GM18526 (cell line): ENCODE data around the gene ABCA2.

Experiments used
- POLR2A ChIP-seq: IDR thresholded peaks from 3 replicates; pipeline ENCODE4 v1.6.1; 2011; ENCODE audit not compliant: insufficient read length; ENCODE audit errors: extremely low read depth

The ABCA2 gene, protein sequence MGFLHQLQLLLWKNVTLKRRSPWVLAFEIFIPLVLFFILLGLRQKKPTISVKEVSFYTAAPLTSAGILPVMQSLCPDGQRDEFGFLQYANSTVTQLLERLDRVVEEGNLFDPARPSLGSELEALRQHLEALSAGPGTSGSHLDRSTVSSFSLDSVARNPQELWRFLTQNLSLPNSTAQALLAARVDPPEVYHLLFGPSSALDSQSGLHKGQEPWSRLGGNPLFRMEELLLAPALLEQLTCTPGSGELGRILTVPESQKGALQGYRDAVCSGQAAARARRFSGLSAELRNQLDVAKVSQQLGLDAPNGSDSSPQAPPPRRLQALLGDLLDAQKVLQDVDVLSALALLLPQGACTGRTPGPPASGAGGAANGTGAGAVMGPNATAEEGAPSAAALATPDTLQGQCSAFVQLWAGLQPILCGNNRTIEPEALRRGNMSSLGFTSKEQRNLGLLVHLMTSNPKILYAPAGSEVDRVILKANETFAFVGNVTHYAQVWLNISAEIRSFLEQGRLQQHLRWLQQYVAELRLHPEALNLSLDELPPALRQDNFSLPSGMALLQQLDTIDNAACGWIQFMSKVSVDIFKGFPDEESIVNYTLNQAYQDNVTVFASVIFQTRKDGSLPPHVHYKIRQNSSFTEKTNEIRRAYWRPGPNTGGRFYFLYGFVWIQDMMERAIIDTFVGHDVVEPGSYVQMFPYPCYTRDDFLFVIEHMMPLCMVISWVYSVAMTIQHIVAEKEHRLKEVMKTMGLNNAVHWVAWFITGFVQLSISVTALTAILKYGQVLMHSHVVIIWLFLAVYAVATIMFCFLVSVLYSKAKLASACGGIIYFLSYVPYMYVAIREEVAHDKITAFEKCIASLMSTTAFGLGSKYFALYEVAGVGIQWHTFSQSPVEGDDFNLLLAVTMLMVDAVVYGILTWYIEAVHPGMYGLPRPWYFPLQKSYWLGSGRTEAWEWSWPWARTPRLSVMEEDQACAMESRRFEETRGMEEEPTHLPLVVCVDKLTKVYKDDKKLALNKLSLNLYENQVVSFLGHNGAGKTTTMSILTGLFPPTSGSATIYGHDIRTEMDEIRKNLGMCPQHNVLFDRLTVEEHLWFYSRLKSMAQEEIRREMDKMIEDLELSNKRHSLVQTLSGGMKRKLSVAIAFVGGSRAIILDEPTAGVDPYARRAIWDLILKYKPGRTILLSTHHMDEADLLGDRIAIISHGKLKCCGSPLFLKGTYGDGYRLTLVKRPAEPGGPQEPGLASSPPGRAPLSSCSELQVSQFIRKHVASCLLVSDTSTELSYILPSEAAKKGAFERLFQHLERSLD (N-terminal part only)

DNA sequence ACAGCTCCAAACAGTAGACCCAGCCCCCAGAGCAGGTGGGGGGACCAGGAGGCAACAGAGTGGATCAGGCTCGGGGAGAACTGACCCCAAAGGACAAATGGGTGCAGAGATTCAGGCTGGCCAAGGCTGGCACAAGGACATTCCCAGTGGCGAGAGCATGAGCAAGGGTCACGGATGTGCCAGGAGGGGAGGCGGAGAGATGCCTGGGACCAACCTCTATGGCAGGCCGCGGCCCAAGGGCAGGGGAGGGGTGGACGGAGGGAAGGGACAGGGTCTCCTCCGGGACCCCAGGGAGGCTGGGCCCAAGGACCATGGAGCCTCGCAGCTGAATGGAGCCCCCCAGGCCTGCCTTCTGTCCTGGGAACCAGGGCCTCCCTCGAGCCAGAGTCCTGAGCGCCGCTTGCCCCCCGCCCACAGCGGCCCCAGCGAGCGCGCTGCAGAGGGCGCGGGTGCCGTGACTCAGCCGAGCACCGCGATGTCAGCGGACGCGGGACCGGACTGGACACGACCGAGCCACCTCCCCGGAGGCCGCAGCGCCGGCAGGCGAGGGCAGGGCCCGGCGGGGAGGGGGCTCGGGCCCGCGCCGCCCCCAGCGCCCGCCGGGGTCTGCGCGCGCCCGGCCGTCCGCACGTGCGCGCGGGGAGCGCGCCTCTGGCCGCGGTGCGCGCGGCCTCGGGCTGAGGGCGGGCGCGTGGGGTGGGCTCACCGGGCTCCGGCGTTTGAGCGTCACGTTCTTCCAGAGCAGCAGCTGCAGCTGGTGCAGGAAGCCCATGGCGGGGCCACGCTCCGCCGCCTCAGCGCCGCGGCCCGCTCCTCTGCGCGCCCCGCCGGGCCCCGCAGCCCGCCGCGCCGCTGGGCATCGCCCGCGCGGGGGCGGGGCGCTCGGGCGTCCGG lies at the start of gene ABCA2:
Gene ABCA2 (minus strand): TSS at position 869 of the 894 bp plus-strand sequence. CDS start 97 bp downstream, at position 772.
- no peak for TF ChIP-seq POLR2A

DNA sequence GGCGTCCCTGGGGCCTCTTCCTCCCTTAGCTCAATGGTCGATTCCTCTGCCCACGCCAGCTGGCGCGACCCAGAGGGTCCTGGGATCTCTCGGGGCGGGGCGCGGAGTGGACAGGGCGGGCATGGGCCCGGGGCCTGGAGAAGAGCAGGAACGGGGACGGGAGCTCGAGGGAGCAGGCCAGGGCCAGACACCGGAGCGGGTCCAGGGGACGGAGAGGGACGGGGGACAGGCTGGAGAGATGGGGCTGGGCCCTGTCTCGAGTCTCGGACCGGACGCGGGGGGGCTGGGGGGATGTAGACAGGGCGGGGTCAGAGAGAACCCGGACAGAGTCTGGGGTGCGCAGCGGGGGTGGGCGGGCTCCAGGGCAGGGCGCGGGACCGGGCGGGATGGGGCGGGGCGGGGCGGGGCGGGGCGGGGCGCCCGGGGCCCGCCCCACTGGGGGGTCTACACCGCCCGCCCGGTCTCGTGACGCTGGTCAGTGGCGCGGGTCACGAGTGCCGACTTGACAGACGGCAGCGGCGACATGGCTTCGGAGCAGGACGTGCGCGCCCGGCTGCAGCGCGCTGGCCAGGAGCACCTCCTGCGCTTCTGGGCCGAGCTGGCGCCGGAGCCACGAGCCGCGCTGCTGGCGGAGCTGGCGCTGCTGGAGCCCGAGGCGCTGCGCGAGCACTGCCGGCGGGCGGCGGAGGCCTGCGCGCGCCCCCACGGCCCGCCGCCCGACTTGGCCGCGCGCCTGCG lies 49.1 kb upstream of the ABCA2 start, which contains the start of gene UAP1L1:
Gene UAP1L1 (plus strand): TSS at position 508 of the 738 bp plus-strand sequence. CDS start 16 bp downstream, at position 524.
- TF ChIP-seq POLR2A = peak; percentile 56

DNA sequence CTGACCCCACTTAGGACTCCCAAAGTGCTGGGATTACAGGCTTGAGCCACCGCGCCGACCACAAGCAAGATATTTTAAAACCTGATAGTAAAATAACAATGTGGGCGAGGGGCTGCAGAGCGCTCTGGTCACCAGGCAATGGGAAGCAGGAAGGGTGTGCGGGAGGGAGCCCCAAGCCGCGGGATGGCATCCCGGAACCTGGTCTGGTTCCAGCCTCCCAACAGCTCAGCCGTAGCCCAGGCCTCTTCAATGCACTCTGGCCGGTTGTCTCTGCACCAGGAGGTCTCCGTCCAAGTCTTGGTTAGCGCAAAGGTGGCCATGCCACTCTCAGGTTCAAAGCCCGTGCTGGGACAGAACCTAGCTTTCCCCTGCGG lies 48.6 kb upstream of the ABCA2 start:
- TF ChIP-seq POLR2A = no peak

DNA sequence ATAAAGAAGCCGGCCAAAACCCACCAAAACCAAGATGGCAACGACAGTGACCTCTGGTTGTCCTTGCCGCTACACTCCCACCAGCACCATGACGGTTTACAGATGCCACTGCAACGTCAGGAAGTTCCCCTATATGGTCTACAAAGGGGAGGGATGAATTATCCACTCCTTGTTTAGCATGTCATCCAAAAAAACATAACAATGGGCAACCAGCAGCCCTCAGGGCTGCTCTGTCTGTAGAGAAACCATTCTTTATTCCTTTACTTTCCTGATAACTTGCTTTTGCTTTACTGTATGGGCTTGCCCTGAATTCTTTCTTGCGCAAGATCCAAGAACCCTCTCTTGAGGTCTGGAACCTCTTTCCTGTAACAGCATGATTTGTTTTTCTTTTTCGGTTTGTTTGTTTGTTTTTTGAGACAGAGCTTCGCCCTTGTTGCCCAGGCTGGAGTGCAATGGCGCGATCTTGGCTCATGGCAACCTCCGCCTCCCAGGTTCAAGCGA lies 47.3 kb upstream of the ABCA2 start:
- TF ChIP-seq POLR2A = no peak

DNA sequence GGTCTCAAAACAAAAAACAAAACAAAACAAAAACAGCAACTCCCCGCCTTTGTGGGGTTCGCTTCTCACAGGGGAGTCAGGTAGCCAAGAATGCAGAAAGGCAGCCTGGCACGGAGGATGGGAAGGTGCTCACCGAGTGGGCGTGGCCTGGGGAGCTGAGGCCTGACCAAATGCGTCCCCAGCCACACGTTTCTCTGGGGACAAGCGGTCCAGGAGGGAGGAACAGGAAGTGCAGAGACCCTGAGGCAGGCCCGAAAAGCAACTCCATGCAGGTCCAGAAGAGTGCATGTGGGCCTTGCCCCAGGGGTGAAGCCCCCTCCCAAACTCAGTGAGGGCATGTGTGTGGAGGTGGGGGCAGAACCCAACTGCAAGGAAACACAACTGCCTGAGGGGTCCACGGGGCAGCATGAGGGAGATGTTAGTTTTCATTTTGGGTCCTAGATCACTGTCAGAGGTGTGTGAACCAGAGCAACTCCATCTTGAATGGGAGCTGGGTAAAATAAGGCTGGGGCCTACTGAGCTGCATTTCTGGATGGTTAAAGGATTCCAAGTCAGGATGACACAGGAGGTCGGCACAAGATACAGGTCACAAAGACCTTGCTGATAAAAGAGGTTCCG lies 46.7 kb upstream of the ABCA2 start:
- no peak for TF ChIP-seq POLR2A

DNA sequence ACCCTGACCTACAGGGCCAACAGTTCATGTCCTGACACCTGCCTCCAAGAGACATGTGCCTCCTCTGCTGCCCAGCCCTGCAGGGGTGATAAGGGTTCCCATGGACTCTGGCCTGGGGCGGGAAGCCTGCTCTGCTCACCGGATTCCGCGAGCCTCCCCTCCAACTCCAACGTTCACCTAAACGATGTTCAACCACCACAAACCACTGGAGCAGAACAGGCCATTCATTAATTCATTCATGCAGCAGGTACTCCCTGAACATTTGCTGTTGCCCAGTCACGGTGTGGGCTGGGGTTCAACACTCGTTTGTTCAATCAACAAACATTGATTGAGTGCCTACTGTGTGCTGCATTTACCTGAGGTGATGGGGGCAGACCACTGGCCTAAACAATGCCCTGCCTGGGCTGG lies 46.0 kb upstream of the ABCA2 start:
- TF ChIP-seq POLR2A = no peak

DNA sequence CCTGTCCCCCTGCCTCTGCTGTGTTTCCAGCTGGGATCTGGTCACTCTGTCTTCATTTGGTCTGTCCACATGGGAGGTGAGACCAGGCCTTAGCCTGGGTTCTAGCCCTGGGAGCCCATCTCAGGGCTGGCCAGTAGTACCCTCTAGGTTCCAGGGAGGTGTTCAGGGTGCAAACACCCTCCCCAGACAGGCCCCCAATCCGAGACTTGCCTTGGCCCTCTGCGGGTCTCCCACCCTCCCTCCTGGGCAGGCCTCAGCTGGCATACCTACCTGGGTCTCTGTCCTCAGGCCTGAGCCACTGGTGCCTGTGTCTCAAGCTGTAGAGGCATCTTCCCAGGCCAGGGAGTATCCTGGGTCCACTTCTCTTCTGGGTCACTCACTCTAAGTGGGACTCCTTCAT lies 43.2 kb upstream of the ABCA2 start:
- no peak for TF ChIP-seq POLR2A

DNA sequence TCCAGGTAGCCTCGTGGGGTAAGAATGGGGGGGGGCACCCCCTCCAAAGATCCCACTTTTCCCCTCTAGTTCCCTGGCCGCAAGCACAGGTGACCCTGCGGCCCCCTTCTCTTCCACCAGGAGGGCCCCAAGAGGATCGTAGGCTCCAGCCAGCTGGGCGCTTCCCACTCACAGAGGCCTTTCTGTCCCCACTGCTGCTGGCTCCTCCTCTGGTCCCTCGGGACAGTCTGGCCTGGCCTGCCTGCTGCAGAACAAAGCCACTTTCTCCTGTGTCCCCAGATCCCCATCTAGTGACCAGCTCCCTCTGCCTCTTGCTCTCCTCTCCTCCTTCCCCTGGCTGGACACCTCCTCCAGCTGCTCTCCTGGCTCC lies 42.9 kb upstream of the ABCA2 start:
- TF ChIP-seq POLR2A = no peak

DNA sequence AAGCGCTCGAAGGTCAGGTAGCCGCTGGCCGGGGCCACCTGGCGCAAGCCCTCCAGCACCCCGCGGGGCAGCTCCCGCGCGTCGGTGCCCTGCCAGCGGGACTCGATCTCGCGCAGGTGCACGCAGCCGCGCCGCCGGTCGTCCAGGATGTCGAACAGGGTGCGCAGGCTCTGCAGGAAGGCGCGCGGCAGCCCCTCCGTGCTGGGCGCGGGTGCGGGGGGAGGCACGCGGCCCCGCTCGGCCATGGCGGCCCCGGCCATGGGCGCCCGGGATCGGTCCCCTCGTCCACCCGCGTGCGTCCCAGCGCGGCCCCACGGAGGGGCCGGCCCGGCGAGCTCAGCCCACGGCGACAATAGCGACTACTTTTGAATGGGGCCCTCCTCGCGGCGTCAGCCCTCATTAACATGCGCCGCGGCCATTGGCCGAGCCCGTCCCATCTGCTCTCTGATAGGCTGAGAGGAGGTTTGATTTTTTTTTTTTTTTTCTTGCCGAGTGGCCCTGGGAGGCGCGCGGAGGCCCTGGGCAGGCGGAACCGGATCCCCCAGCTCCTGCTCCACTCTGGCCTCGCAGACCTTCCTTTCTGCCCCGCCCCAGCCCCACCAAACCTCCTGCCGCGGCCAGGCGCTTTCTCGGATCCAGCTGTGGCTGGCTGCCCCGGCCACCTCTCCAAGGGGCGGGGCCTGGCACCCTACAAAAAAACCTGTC lies 42.3 kb upstream of the ABCA2 start, which contains the start of gene SAPCD2:
Gene SAPCD2 (minus strand): TSS at position 357 of the 705 bp plus-strand sequence. CDS start 97 bp downstream, at position 260.
- TF ChIP-seq POLR2A = peak; percentile 70

DNA sequence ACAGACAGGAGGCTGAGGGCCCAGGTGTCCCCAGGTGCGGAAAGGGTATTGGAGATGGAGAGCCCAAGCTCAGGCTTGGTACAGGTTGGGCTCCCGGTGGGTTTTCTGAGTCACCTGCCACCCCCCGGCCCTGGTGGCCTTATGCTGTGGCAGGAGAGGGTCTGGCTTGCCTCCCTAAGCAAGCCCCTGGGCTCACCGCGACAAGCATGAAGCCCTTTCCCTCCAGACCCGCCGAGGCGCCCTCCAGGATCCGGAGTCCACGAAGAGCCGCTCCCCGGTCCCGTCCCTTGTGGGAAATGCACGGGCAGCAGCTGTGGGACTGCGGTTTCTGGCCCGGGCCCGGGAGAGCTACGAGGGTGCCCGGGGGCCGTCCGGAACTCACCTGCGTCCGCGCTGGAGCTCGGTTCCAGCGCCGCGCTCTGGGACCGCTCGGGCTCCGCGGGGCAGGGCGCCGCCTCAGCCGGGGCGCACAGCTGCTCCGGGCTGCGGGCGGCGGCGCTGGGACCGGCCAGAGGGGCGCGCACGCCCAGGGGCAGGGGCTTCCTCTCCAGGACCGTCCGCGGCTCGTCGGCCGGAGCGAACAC lies 41.6 kb upstream of the ABCA2 start:
- no peak for TF ChIP-seq POLR2A

DNA sequence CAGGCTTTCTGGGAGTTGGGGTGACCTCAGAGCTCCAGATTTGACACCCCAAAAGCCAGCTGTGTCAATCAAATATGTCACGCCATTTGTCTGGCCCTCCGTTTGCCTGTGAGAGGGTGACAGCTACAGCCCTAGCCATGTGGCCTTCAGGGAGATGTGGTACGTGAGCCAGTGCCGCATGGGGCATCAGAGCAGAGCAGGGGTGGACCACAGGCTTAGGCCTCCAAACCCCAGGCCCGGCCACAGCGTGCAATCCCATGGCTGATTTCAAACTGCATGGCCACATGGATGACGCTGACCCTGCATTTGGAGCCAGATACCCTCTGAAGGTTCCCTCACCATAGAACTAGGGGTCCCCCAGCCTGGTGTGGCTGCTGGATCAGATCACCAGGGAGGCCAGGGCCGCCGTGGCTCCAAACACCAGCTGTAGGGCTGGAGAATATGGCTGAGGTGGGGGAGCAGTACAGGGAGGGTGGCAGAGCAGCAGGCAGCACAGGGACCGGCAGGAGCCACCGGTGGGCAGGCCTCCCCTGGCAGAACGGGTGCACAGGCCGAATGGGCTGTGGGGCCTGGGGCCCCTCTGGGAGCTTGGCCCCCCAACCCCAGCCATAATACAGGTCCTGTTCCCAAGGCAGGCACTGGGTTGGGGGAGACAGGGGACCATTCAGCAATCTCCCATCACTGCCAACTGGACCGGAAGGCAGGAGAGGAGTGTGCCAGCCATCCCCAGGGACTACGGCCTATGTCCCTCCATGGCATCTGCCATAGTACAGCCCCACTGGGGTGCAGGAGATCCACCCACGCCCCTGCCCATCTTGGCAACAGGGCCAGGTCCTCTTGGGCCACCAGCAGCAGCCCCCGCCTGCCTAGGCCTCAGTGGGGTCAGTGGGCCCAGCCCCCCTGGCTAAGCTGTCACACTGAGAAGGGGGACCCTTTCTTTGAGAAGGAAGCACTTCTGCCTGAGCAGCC lies 40.8 kb upstream of the ABCA2 start:
- TF ChIP-seq POLR2A = no peak
